ENCODE measurements around the gene CUL5. TPM values are rescaled to one million over a fixed set of nuclear protein-coding genes. Genes with fewer than 3 reads are reported as not detected.

The CUL5 gene
- polyA plus RNA-seq, 1 donor from 2014 or later, result 40.2 TPM

- H3K9me3 ChIP-seq (ENCODE audit: low read length), result no peaks in the 10 kb centered on the region
- H3K9ac ChIP-seq (ENCODE audit: low read length), result no peak overlapping the region
- H2AFZ ChIP-seq (ENCODE audit: low read depth, low read length), result no peak overlapping the region
- H3K36me3 ChIP-seq (ENCODE audit: insufficient read depth, low read length), result peaks cover 11% of the 10 kb centered on the region
- no peaks in the 10 kb centered on the region for H3K9me2 ChIP-seq (ENCODE audit: insufficient read depth, low read length)
- H4K20me1 ChIP-seq (ENCODE audit: insufficient read depth), result no peaks in the 10 kb centered on the region
- H3K4me3 ChIP-seq (ENCODE audit: low read length), result no peak overlapping the region
- no peaks in the 10 kb centered on the region for H3K79me2 ChIP-seq (replicated peaks; ENCODE audit: insufficient read depth, low read length)
- H3K27ac ChIP-seq (ENCODE audit: low read length), result no peak overlapping the region
- TF ChIP-seq RAD21 (conservative IDR thresholded peaks at IDR 0.05), result no peak
- no peak for TF ChIP-seq TAF1 (IDR thresholded peaks at IDR 0.05; ENCODE audit: low read depth)
- no peak for TF ChIP-seq EP300 (conservative IDR thresholded peaks at IDR 0.05; ENCODE audit: poor library complexity, severe bottlenecking)
- no peak for TF ChIP-seq EZH2 (IDR thresholded peaks at IDR 0.05; ENCODE audit: borderline replicate concordance, insufficient read depth, low read length, poor library complexity, severe bottlenecking)
- TF ChIP-seq SMC3 (conservative IDR thresholded peaks at IDR 0.05; ENCODE audit: poor library complexity), result no peak
- TF ChIP-seq CTCF (IDR thresholded peaks at IDR 0.05; ENCODE audit: poor library complexity, severe bottlenecking), result no peak
- no peak for TF ChIP-seq POLR2AphosphoS5 (IDR thresholded peaks at IDR 0.05)
- no peak for TF ChIP-seq MXI1 (conservative IDR thresholded peaks at IDR 0.05; ENCODE audit: poor library complexity, severe bottlenecking)
- no peaks in the 10 kb centered on the region for H3K27me3 ChIP-seq (ENCODE audit: insufficient read depth, low read depth, low read length)
- H3K4me2 ChIP-seq (ENCODE audit: low read length), result no peak overlapping the region
- no peaks in the 10 kb centered on the region for H3F3A ChIP-seq (ENCODE audit: insufficient read depth, low read length, poor library complexity, severe bottlenecking)
These were observed 28.5 kb downstream of the CUL5 start for GRCh38 chr11:108037211-108037610.

- no peaks in the 10 kb centered on the region for H3K79me2 ChIP-seq (replicated peaks; ENCODE audit: insufficient read depth, low read length)
- H3K36me3 ChIP-seq (ENCODE audit: insufficient read depth, low read length), result peaks cover 11% of the 10 kb centered on the region
- no peaks in the 10 kb centered on the region for H3K9me3 ChIP-seq (ENCODE audit: low read length)
- TF ChIP-seq POLR2AphosphoS5 (IDR thresholded peaks at IDR 0.05) (no peak), MXI1 (conservative IDR thresholded peaks at IDR 0.05; ENCODE audit: poor library complexity, severe bottlenecking) (no peak), CTCF (IDR thresholded peaks at IDR 0.05; ENCODE audit: poor library complexity, severe bottlenecking) (no peak), REST (IDR thresholded peaks at IDR 0.05; ENCODE audit: borderline replicate concordance) (no peak), EP300 (conservative IDR thresholded peaks at IDR 0.05; ENCODE audit: poor library complexity, severe bottlenecking) (no peak), SMC3 (conservative IDR thresholded peaks at IDR 0.05; ENCODE audit: poor library complexity) (no peak), RAD21 (conservative IDR thresholded peaks at IDR 0.05) (no peak), EZH2 (IDR thresholded peaks at IDR 0.05; ENCODE audit: borderline replicate concordance, insufficient read depth, low read length, poor library complexity, severe bottlenecking) (no peak), TAF1 (IDR thresholded peaks at IDR 0.05; ENCODE audit: low read depth) (no peak)
- no peak overlapping the region for H2AFZ ChIP-seq (ENCODE audit: low read depth, low read length)
- no peak overlapping the region for H3K27ac ChIP-seq (ENCODE audit: low read length)
- no peak overlapping the region for H3K4me3 ChIP-seq (ENCODE audit: low read length)
- no peaks in the 10 kb centered on the region for H3K27me3 ChIP-seq (ENCODE audit: insufficient read depth, low read depth, low read length)
- no peak overlapping the region for H3K9ac ChIP-seq (ENCODE audit: low read length)
- no peaks in the 10 kb centered on the region for H3F3A ChIP-seq (ENCODE audit: insufficient read depth, low read length, poor library complexity, severe bottlenecking)
- no peaks in the 10 kb centered on the region for H4K20me1 ChIP-seq (ENCODE audit: insufficient read depth)
- no peak overlapping the region for H3K4me2 ChIP-seq (ENCODE audit: low read length)
- H3K9me2 ChIP-seq (ENCODE audit: insufficient read depth, low read length), result no peaks in the 10 kb centered on the region
These were observed 28.9 kb downstream of the CUL5 start for GRCh38 chr11:108037636-108038035.
